Colonic mucosa (tissue), 4 donors: ENCODE results near the gene ATP1A3. TPM values are rescaled to one million over a fixed set of nuclear protein-coding genes. Genes with fewer than 3 reads are reported as not detected.

Experiments
- DNase-seq: peaks from one replicate; pipeline ENCODE4 v3.0.0-alpha.2; 2020
- H3K27ac ChIP-seq: fragments of 200-600 bp; one replicate; pipeline ENCODE4 v1.8.0; 2021
- H3K27me3 ChIP-seq: fragments of 200-600 bp; one replicate; pipeline ENCODE4 v1.8.0; 2021
- H3K36me3 ChIP-seq: fragments of 200-600 bp; one replicate; pipeline ENCODE4 v1.8.0; 2021
- H3K4me1 ChIP-seq: fragments of 200-600 bp; one replicate; pipeline ENCODE4 v1.8.0; 2021; ENCODE audit warnings: mild to moderate bottlenecking
- H3K4me3 ChIP-seq: fragments of 200-600 bp; one replicate; pipeline ENCODE4 v1.8.0; 2021
- H3K9ac ChIP-seq, 2 donors: one replicate each; pipeline ENCODE4 v1.7.0; 2013; ENCODE audit warnings: control low read depth in 2 of 2, low read depth in 2 of 2, low read length in 2 of 2
- H3K9me3 ChIP-seq: fragments of 200-600 bp; one replicate; pipeline ENCODE4 v1.8.0; 2021
- CTCF ChIP-seq: fragments of 200-600 bp; IDR thresholded peaks from one replicate; pipeline ENCODE4 v1.8.0; 2022; ENCODE audit warnings: antibody characterized with exemption, mild to moderate bottlenecking
- intact Hi-C: fragments of 100-400 bp; cut with DNase I; formaldehyde crosslinking; loops from one replicate; pipeline ENCODE4 v1.14.1; 2022
- total RNA-seq, 2 donors: library from RNA; stranded (reverse); fragmentation: NEBNext Ultra II Directional in 1 of 2; extraction: Animal tissue kit (Norgen Biotek cat#: 25700) in 1 of 2; gene quantifications; one replicate each; pipeline ENCODE4 v1.2.1, GENCODE V29; 2021
- donor health status: healthy.
- donor health status: DM: no; HTN: no; CAD: no.
- donor health status: DM: no; HTN: no; CAD: no.

The ATP1A3 gene
- total RNA-seq, 2 donors from 2014 or later: 0.35 to 1.9 TPM

- H3K4me1 ChIP-seq: no peaks in the 10 kb centered on the region
- no peak overlapping the region for H3K4me3 ChIP-seq
- intact Hi-C loops: no loop called here
- no peak overlapping the region for H3K9ac ChIP-seq
- no peak overlapping the region for H3K27ac ChIP-seq
- DNase-seq: no peak
- TF ChIP-seq CTCF: no peak
- H3K9me3 ChIP-seq: no peaks in the 10 kb centered on the region
- H3K36me3 ChIP-seq: no peaks in the 10 kb centered on the region
- H3K27me3 ChIP-seq: no peaks in the 10 kb centered on the region
Measured at GRCh38 chr19:41984961-41985360, 9.1 kb downstream of the ATP1A3 start.

- no peak overlapping the region for H3K4me3 ChIP-seq
- no peaks in the 10 kb centered on the region for H3K4me1 ChIP-seq
- intact Hi-C loops: no loop called here
- no peak overlapping the region for H3K27ac ChIP-seq
- no peaks in the 10 kb centered on the region for H3K27me3 ChIP-seq
- DNase-seq: no peak
- no peaks in the 10 kb centered on the region for H3K9me3 ChIP-seq
- H3K36me3 ChIP-seq: no peaks in the 10 kb centered on the region
- TF ChIP-seq CTCF: no peak
- no peak overlapping the region for H3K9ac ChIP-seq
Measured at GRCh38 chr19:41981724-41982123, 12.3 kb downstream of the ATP1A3 start.

GRCh38 chr19:41978470-41978869 is 15.6 kb downstream of the ATP1A3 start:
- H3K27me3 ChIP-seq: no peaks in the 10 kb centered on the region
- no peak overlapping the region for H3K9ac ChIP-seq
- H3K36me3 ChIP-seq: no peaks in the 10 kb centered on the region
- H3K9me3 ChIP-seq: no peaks in the 10 kb centered on the region
- intact Hi-C loops: no loop called here
- no peak overlapping the region for H3K4me3 ChIP-seq
- no peak overlapping the region for H3K27ac ChIP-seq
- TF ChIP-seq CTCF: no peak
- DNase-seq: no peak
- no peaks in the 10 kb centered on the region for H3K4me1 ChIP-seq

- H3K27me3 ChIP-seq: no peaks in the 10 kb centered on the region
- no peak for TF ChIP-seq CTCF
- no peak overlapping the region for H3K9ac ChIP-seq
- DNase-seq: no peak
- H3K9me3 ChIP-seq: no peaks in the 10 kb centered on the region
- no peaks in the 10 kb centered on the region for H3K36me3 ChIP-seq
- no peaks in the 10 kb centered on the region for H3K4me1 ChIP-seq
- intact Hi-C loops: no loop called here
- H3K4me3 ChIP-seq: no peak overlapping the region
- H3K27ac ChIP-seq: no peak overlapping the region
Measured at GRCh38 chr19:41977916-41978315, 16.1 kb downstream of the ATP1A3 start.

GRCh38 chr19:41974652-41975051 is 19.4 kb downstream of the ATP1A3 start:
- no peaks in the 10 kb centered on the region for H3K27me3 ChIP-seq
- H3K4me1 ChIP-seq: no peaks in the 10 kb centered on the region
- DNase-seq: no peak
- TF ChIP-seq CTCF: no peak
- no peaks in the 10 kb centered on the region for H3K36me3 ChIP-seq
- H3K27ac ChIP-seq: no peak overlapping the region
- H3K4me3 ChIP-seq: no peak overlapping the region
- no peak overlapping the region for H3K9ac ChIP-seq
- intact Hi-C loops: no loop called here
- no peaks in the 10 kb centered on the region for H3K9me3 ChIP-seq

GRCh38 chr19:41971363-41971762 is 22.7 kb downstream of the ATP1A3 start:
- Histone ChIP-seq H3K27me3 (no peaks in the 10 kb centered on the region), H3K36me3 (no peaks in the 10 kb centered on the region), H3K9ac (no peak overlapping the region), H3K9me3 (no peaks in the 10 kb centered on the region), H3K4me1 (no peaks in the 10 kb centered on the region), H3K27ac (no peak overlapping the region), H3K4me3 (no peak overlapping the region)
- no peak for TF ChIP-seq CTCF
- no peak for DNase-seq
- intact Hi-C loops: no loop called here
